ENCODE results near the gene BCL7A.
"Not testable (repeated sequence)": the region's sequence is repeated elsewhere in the genome, so short reads cannot be mapped to it uniquely, and the experiment has no call there.

Gene BCL7A

GRCh38 chr12:121983536-121984210 lies 38.0 kb upstream of the BCL7A start:
- no peak for ATAC-seq
- no peak for TF ChIP-seq SNAI2 (CRISPR knock-in tag; IDR thresholded peaks at IDR 0.05)

- no peak for ATAC-seq
Measured at GRCh38 chr12:121986489-121987245, 35.0 kb upstream of the BCL7A start.

GRCh38 chr12:121988519-121988918 lies 33.2 kb upstream of the BCL7A start:
- ATAC-seq = not testable (repeated sequence)

More at GRCh38 chr12:121986489-121987245, 35.0 kb upstream of the BCL7A start:
- TF ChIP-seq ZFP3 (CRISPR knock-in tag; IDR thresholded peaks at IDR 0.05) (no peak), ZFP30 (CRISPR knock-in tag; IDR thresholded peaks at IDR 0.05) (no peak)

- no peak for ATAC-seq
- TF ChIP-seq SNAI2 (CRISPR knock-in tag; IDR thresholded peaks at IDR 0.05) = no peak
- no peak for TF ChIP-seq ZC3H10 (CRISPR knock-in tag; IDR thresholded peaks at IDR 0.05)
- TF ChIP-seq TCF4 (CRISPR knock-in tag; IDR thresholded peaks at IDR 0.05; ENCODE audit: borderline replicate concordance) = no peak
- TF ChIP-seq CREB5 (CRISPR knock-in tag; IDR thresholded peaks at IDR 0.05; ENCODE audit: low read depth) = no peak
- no peak for TF ChIP-seq ESRRG (CRISPR knock-in tag; IDR thresholded peaks at IDR 0.05)
- no peak for TF ChIP-seq TOX (CRISPR knock-in tag; IDR thresholded peaks at IDR 0.05; ENCODE audit: borderline replicate concordance)
Measured at GRCh38 chr12:121989276-121990113, 32.2 kb upstream of the BCL7A start.

- TF ChIP-seq BACH2 (CRISPR knock-in tag; IDR thresholded peaks at IDR 0.05; ENCODE audit: borderline replicate concordance) (no peak), POU6F1 (CRISPR knock-in tag; IDR thresholded peaks at IDR 0.05; ENCODE audit: borderline replicate concordance, low read depth) (no peak), ZNF8 (CRISPR knock-in tag; IDR thresholded peaks at IDR 0.05) (no peak), OSR1 (CRISPR knock-in tag; IDR thresholded peaks at IDR 0.05) (no peak), PPARA (CRISPR knock-in tag; IDR thresholded peaks at IDR 0.05; ENCODE audit: borderline replicate concordance) (no peak), SNAI2 (CRISPR knock-in tag; IDR thresholded peaks at IDR 0.05) (no peak), CREB5 (CRISPR knock-in tag; IDR thresholded peaks at IDR 0.05; ENCODE audit: low read depth) (no peak)
- ATAC-seq = no peak
Measured at GRCh38 chr12:121990114-121990647, 31.5 kb upstream of the BCL7A start.

- no peak for ATAC-seq
- no peak for TF ChIP-seq GLIS3 (CRISPR knock-in tag; IDR thresholded peaks at IDR 0.05)
- TF ChIP-seq BACH2 (CRISPR knock-in tag; IDR thresholded peaks at IDR 0.05; ENCODE audit: borderline replicate concordance) = no peak
- TF ChIP-seq ZNF70 (CRISPR knock-in tag; IDR thresholded peaks at IDR 0.05) = no peak
- TF ChIP-seq TSHZ2 (CRISPR knock-in tag; IDR thresholded peaks at IDR 0.05) = no peak
- TF ChIP-seq PATZ1 (CRISPR knock-in tag; IDR thresholded peaks at IDR 0.05; ENCODE audit: borderline replicate concordance) = no peak
Measured at GRCh38 chr12:121990692-121991603, 30.7 kb upstream of the BCL7A start.
